MCF 10A (cell line): Measurements from ENCODE around the gene TBC1D10A. TPM values are rescaled to one million over a fixed set of nuclear protein-coding genes. Genes with fewer than 3 reads are reported as not detected.

Source experiments
- BruUV-seq: library from RNA; stranded (reverse); fragments of 400-500 nt; replicated peaks from 2 replicates; lab custom pipeline; 2021; lab: Mats Ljungman, UMichigan
- CTCF ChIA-PET: fragments of 300-600 bp; sonication (Branson Sonifier 250); formaldehyde crosslinking; extraction: SDS; loops from one replicate; lab custom pipeline; 2021; ENCODE audit warnings: antibody characterized with exemption, inconsistent platforms; lab: Yijun Ruan, JAX
- POLR2A ChIA-PET: fragments of 300-600, 350-650 bp; sonication (Branson Sonifier 250); formaldehyde crosslinking; extraction: SDS; loops from one replicate; lab custom pipeline; 2020; ENCODE audit warnings: antibody characterized with exemption, inconsistent platforms; lab: Yijun Ruan, JAX
- DNase-seq: peaks from one replicate; pipeline ENCODE4 v3.0.0-alpha.2; 2018; ENCODE audit not compliant: unreplicated experiment
- H3K27ac Mint-ChIP-seq: one replicate; pipeline ENCODE4 v1.8.0; 2022; ENCODE audit warnings: mild to moderate bottlenecking, low read depth, mixed read lengths; ENCODE audit not compliant: unreplicated experiment
- H3K27me3 Mint-ChIP-seq: one replicate; pipeline ENCODE4 v1.8.0; 2022; ENCODE audit warnings: mixed read lengths; ENCODE audit not compliant: insufficient read depth, unreplicated experiment
- H3K36me3 Mint-ChIP-seq: one replicate; pipeline ENCODE4 v1.8.0; 2022; ENCODE audit warnings: mild to moderate bottlenecking, moderate library complexity, mixed read lengths; ENCODE audit not compliant: insufficient read depth, unreplicated experiment
- H3K4me1 Mint-ChIP-seq: one replicate; pipeline ENCODE4 v1.8.0; 2022; ENCODE audit warnings: mixed read lengths; ENCODE audit not compliant: insufficient read depth, unreplicated experiment
- H3K4me3 Mint-ChIP-seq: one replicate; pipeline ENCODE4 v1.8.0; 2022; ENCODE audit warnings: mild to moderate bottlenecking, moderate library complexity, mixed read lengths; ENCODE audit not compliant: unreplicated experiment
- H3K9me3 Mint-ChIP-seq: one replicate; pipeline ENCODE4 v1.8.0; 2022; ENCODE audit warnings: mixed read lengths; ENCODE audit not compliant: unreplicated experiment
- intact Hi-C: fragments of 100-400 bp; cut with micrococcal nuclease; formaldehyde crosslinking; loops from 2 replicates; pipeline ENCODE4 v1.14.1; 2022
- total RNA-seq: library from RNA; stranded (reverse); gene quantifications from 2 replicates; pipeline ENCODE4 v1.2.3, GENCODE V29; 2022
- TF ChIP-seq, protein P1 (sequence below): fragments of 200-600 bp; IDR thresholded peaks from one replicate; pipeline ENCODE4 v1.8.0; 2022; ENCODE audit warnings: antibody characterized with exemption, mild to moderate bottlenecking; ENCODE audit not compliant: unreplicated experiment

The TBC1D10A gene
- total RNA-seq, 1 experiment from 2014 or later: 11.1 TPM

DNA sequence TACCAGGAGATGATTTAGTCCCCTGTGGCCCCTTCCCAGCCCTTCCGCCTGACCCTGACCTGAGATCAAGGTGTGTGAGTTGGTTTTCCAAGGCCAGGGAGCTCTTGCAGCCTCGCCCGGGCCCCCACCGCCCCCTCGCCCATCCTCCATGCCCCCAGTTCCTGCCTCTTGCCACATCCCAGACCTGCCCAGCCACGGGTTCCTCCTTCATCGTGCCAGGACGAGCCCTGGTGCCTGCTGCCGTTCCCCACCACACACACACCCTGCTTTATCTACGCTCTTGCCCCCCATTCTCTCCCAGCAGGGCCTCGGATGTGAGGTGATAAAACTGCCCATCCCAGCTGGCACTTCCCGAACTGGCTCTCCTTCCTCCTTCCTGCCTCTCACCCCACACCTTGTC lies 78.8 kb downstream of the TBC1D10A start:
- peaks cover 38% of the 10 kb centered on the region for H3K4me1 Mint-ChIP-seq
- no peak for DNase-seq
- no peak overlapping the region for H3K27ac Mint-ChIP-seq
- TF ChIP-seq, protein P1, sequence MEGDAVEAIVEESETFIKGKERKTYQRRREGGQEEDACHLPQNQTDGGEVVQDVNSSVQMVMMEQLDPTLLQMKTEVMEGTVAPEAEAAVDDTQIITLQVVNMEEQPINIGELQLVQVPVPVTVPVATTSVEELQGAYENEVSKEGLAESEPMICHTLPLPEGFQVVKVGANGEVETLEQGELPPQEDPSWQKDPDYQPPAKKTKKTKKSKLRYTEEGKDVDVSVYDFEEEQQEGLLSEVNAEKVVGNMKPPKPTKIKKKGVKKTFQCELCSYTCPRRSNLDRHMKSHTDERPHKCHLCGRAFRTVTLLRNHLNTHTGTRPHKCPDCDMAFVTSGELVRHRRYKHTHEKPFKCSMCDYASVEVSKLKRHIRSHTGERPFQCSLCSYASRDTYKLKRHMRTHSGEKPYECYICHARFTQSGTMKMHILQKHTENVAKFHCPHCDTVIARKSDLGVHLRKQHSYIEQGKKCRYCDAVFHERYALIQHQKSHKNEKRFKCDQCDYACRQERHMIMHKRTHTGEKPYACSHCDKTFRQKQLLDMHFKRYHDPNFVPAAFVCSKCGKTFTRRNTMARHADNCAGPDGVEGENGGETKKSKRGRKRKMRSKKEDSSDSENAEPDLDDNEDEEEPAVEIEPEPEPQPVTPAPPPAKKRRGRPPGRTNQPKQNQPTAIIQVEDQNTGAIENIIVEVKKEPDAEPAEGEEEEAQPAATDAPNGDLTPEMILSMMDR: no peak
- no peaks in the 10 kb centered on the region for H3K9me3 Mint-ChIP-seq
- POLR2A ChIA-PET: no interaction called here
- BruUV-seq: no TSS peak
- intact Hi-C loops: loop anchor here (2.0 kb wide), 2 partner anchors 41 to 51 kb away; no protein-coding TSS in a partner anchor
- H3K27me3 Mint-ChIP-seq: no peaks in the 10 kb centered on the region
- CTCF ChIA-PET: interaction anchor here (0.5 to 0.6 kb wide), 2 partner anchors 38 to 228 kb away, joined by 4 to 5 read pairs; no protein-coding TSS in a partner anchor
- H3K36me3 Mint-ChIP-seq: peaks cover 6% of the 10 kb centered on the region
- no peak overlapping the region for H3K4me3 Mint-ChIP-seq

DNA sequence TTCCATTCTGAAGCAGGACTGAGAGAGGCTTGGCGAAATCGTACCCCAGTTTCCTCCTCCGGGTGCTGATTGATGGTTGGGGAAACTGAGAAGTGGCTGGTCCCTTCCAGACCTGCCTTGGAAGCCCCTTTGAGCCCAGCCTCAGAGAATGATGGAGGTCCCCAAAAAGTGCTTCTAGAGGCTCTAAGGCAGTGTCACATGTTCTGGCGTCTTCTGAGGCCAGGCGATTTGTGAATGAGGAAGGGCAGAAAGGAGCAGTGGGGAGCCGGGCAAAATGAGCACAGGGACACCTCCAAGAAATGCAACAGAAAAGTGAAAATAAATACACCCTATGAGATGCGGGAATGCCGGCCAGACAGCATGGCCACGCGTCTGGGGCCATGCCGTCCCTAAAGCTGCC lies 79.2 kb downstream of the TBC1D10A start:
- POLR2A ChIA-PET: no interaction called here
- H3K27ac Mint-ChIP-seq: no peak overlapping the region
- no peaks in the 10 kb centered on the region for H3K9me3 Mint-ChIP-seq
- DNase-seq: no peak
- peaks cover 6% of the 10 kb centered on the region for H3K36me3 Mint-ChIP-seq
- intact Hi-C loops: loop anchor here (2.0 kb wide), 2 partner anchors 41 to 51 kb away; no protein-coding TSS in a partner anchor
- peaks cover 34% of the 10 kb centered on the region for H3K4me1 Mint-ChIP-seq
- H3K4me3 Mint-ChIP-seq: no peak overlapping the region
- CTCF ChIA-PET: interaction anchor here (0.6 kb wide), 1 partner anchor 38 kb away, joined by 5 read pairs; no protein-coding TSS in a partner anchor
- BruUV-seq: no TSS peak
- TF ChIP-seq, protein P1: no peak
- no peaks in the 10 kb centered on the region for H3K27me3 Mint-ChIP-seq

DNA sequence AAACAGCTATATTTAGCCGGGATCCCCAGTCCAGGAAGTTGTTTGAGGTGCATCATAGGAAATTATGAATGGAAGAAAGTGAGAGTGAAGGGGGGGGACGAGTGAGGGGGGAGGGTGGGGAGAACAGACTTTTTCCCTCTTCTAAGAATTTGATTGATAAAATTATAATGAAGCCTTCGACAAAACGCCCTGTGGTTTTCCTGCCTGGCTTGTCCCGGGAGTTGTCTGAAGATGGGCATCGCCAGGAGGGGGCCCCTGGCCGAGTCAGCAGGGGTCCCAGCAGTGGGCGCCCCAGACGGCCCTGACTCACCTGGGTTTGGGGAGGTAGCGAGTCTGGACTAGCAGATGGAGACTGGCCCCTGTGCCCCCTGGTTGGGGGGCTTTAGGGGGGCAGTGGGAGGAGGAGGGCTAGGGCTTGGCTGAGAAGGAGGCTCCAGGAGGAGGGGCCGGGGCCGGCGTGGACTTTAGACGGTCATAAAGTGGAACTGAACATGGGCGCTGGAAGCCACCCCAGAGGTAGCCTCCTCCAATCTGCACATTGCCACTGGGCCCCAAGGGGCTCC lies 79.8 kb downstream of the TBC1D10A start:
- intact Hi-C loops: loop anchor here (2.0 kb wide), 2 partner anchors 40 to 50 kb away; no protein-coding TSS in a partner anchor
- no peaks in the 10 kb centered on the region for H3K27me3 Mint-ChIP-seq
- BruUV-seq: no TSS peak
- H3K4me3 Mint-ChIP-seq: peak overlapping the region; percentile 91
- ChIA-PET CTCF (interaction anchor here (1.2 kb wide), 1 partner anchor 139 kb away, joined by 4 read pairs; no protein-coding TSS in a partner anchor), POLR2A (interaction anchor here (1.0 to 1.5 kb wide), 2 partner anchors 42 to 140 kb away, joined by 3 to 5 read pairs; no protein-coding TSS in a partner anchor)
- H3K36me3 Mint-ChIP-seq: peaks cover 6% of the 10 kb centered on the region
- no peaks in the 10 kb centered on the region for H3K9me3 Mint-ChIP-seq
- DNase-seq: no peak
- TF ChIP-seq, protein P1: no peak
- H3K4me1 Mint-ChIP-seq: peaks cover 30% of the 10 kb centered on the region
- peak overlapping the region; percentile 97 for H3K27ac Mint-ChIP-seq
